HepG2 (cell line): ENCODE measurements around the gene ATP5F1E. TPM values are rescaled to one million over a fixed set of nuclear protein-coding genes. Genes with fewer than 3 reads are reported as not detected.

Experiments used
- CENPT ChIP-seq: sonication (generic); formaldehyde crosslinking; IDR thresholded peaks from 2 replicates; pipeline ENCODE4 v1.8.0; 2022; ENCODE audit warnings: low read depth, mild to moderate bottlenecking, moderate library complexity, missing genetic modification reagents
- GATA4 ChIP-seq: sonication (generic); IDR thresholded peaks from 2 replicates; pipeline ENCODE4 v1.6.1; 2016; ENCODE audit warnings: antibody characterized with exemption, low read depth, borderline replicate concordance
- HOXA7 ChIP-seq: sonication (generic); formaldehyde crosslinking; IDR thresholded peaks from 2 replicates; pipeline ENCODE4 v1.8.1; 2022; ENCODE audit warnings: mild to moderate bottlenecking, missing genetic modification reagents, moderate library complexity
- KMT2A ChIP-seq: sonication (generic); formaldehyde crosslinking; IDR thresholded peaks from 2 replicates; pipeline ENCODE4 v1.4.0; 2020; ENCODE audit warnings: missing genetic modification reagents
- MYC ChIP-seq: sonication (generic); formaldehyde crosslinking; IDR thresholded peaks from 2 replicates; pipeline ENCODE4 v1.9.0; 2021; ENCODE audit warnings: missing genetic modification reagents, borderline replicate concordance
- NFKBIZ ChIP-seq: IDR thresholded peaks from 2 replicates; pipeline ENCODE4 v1.6.1; 2018; ENCODE audit warnings: missing genetic modification reagents, missing compliant biosample characterization
- NFYB ChIP-seq: sonication (generic); formaldehyde crosslinking; IDR thresholded peaks from 2 replicates; pipeline ENCODE4 v1.4.0; 2020; ENCODE audit warnings: missing genetic modification reagents
- NRL ChIP-seq: sonication (generic); formaldehyde crosslinking; IDR thresholded peaks from 2 replicates; pipeline ENCODE4 v1.5.0; 2020; ENCODE audit warnings: missing genetic modification reagents, mild to moderate bottlenecking, moderate library complexity, borderline replicate concordance
- RNF2 ChIP-seq: fragments of 450-650 bp; conservative IDR thresholded peaks from 2 replicates; pipeline ENCODE4 v1.6.1; 2016; ENCODE audit warnings: low read depth
- ZBTB8A ChIP-seq: sonication (generic); formaldehyde crosslinking; IDR thresholded peaks from 2 replicates; pipeline ENCODE4 v1.4.0; 2020; ENCODE audit warnings: mild to moderate bottlenecking, low read depth, missing genetic modification reagents, borderline replicate concordance
- ZNF572 ChIP-seq: sonication (generic); formaldehyde crosslinking; IDR thresholded peaks from 2 replicates; pipeline ENCODE4 v1.5.1; 2020; ENCODE audit warnings: mild to moderate bottlenecking, missing genetic modification reagents
- ZNF768 ChIP-seq: sonication (generic); formaldehyde crosslinking; IDR thresholded peaks from 2 replicates; pipeline ENCODE4 v1.4.0; 2020; ENCODE audit warnings: missing genetic modification reagents
- ZNF792 ChIP-seq: IDR thresholded peaks from 2 replicates; pipeline ENCODE4 v1.6.1; 2016
- polyA plus RNA-seq, 8 experiments: library from polyadenylated mRNA; depleted of rRNA in 3 of 8; stranded (reverse) in 7 of 8; unstranded in 1 of 8; fragments of >200 nt; fragmentation: Illumina TruSeq in 4 of 8; extraction: Trizol in 4 of 8; gene quantifications; 2 replicates each; pipeline versions ENCODE4 v1.2.1 to v1.2.3, GENCODE V29; 2011 to 2016; ENCODE audit warnings: low read depth in 4 of 8, missing spikeins in 1 of 8, mixed read lengths in 1 of 8; ENCODE audit not compliant: insufficient read depth in 1 of 8
- total RNA-seq, 5 experiments: library from RNA; depleted of rRNA; stranded (reverse); fragments of >200 nt; fragmentation: Illumina TruSeq; extraction: Trizol; gene quantifications; 2 replicates each; pipeline ENCODE4 v1.2.3, GENCODE V29; 2016; ENCODE audit warnings: low read depth in 1 of 5
- TF ChIP-seq, protein P1 (sequence below): sonication (generic); formaldehyde crosslinking; IDR thresholded peaks from 2 replicates; pipeline ENCODE4 v1.5.0; 2020; ENCODE audit warnings: mild to moderate bottlenecking, missing genetic modification reagents, borderline replicate concordance
- TF ChIP-seq, protein P2 (sequence below): IDR thresholded peaks from 2 replicates; pipeline ENCODE4 v1.6.1; 2016; ENCODE audit warnings: missing compliant biosample characterization, missing genetic modification reagents, borderline replicate concordance
- TF ChIP-seq, protein P3 (sequence below): sonication (generic); formaldehyde crosslinking; IDR thresholded peaks from 2 replicates; pipeline ENCODE4 v1.8.0; 2022; ENCODE audit warnings: missing genetic modification reagents, mild to moderate bottlenecking, inconsistent platforms, borderline replicate concordance
- TF ChIP-seq, protein P4 (sequence below): sonication (generic); formaldehyde crosslinking; IDR thresholded peaks from 2 replicates; pipeline ENCODE4 v1.4.0; 2020; ENCODE audit warnings: missing genetic modification reagents

ATP5F1E gene
- total and polyA plus RNA-seq, 2 of the 13 experiments (the other 11 are each of a cell fraction or from before 2014, with no cell fraction given): 121 to 134 TPM

DNA sequence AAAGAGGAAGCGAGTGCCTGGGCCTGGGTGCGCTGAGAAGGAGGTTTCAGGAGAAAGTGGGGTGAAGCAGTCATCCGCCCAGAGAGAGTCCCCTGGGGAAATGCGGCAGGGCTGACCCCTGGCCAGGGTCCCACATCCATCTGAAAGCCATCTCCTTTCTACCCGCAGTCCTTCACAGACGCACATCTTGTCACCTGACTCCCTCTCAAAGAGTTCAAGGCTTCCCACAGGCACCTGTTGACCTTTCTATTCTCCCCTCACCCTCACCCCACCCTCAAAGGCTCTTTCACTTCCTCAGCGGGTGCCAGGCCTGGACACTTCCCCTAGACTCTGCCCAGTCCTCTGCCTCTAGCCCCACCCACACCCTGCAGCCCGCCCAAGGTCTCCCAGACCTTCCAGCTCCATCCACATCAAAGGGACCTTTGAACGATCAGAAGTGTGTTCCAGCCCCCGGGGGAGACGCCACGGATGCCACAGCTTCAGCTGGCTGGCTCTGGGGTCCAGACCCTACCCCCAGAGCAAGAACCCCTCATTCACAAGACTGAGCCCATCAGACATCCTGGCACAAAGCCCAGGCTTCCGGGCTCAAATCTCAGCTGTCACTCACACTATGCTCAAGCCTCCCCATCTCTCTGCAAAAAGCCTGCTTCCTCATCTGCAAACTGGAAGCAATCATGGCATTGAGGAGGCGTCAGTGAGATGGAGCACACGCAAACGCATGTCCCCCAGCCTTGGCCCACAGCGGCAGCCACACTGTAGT, 27.2 kb downstream of the ATP5F1E start (continued):
- TF ChIP-seq, protein P1, sequence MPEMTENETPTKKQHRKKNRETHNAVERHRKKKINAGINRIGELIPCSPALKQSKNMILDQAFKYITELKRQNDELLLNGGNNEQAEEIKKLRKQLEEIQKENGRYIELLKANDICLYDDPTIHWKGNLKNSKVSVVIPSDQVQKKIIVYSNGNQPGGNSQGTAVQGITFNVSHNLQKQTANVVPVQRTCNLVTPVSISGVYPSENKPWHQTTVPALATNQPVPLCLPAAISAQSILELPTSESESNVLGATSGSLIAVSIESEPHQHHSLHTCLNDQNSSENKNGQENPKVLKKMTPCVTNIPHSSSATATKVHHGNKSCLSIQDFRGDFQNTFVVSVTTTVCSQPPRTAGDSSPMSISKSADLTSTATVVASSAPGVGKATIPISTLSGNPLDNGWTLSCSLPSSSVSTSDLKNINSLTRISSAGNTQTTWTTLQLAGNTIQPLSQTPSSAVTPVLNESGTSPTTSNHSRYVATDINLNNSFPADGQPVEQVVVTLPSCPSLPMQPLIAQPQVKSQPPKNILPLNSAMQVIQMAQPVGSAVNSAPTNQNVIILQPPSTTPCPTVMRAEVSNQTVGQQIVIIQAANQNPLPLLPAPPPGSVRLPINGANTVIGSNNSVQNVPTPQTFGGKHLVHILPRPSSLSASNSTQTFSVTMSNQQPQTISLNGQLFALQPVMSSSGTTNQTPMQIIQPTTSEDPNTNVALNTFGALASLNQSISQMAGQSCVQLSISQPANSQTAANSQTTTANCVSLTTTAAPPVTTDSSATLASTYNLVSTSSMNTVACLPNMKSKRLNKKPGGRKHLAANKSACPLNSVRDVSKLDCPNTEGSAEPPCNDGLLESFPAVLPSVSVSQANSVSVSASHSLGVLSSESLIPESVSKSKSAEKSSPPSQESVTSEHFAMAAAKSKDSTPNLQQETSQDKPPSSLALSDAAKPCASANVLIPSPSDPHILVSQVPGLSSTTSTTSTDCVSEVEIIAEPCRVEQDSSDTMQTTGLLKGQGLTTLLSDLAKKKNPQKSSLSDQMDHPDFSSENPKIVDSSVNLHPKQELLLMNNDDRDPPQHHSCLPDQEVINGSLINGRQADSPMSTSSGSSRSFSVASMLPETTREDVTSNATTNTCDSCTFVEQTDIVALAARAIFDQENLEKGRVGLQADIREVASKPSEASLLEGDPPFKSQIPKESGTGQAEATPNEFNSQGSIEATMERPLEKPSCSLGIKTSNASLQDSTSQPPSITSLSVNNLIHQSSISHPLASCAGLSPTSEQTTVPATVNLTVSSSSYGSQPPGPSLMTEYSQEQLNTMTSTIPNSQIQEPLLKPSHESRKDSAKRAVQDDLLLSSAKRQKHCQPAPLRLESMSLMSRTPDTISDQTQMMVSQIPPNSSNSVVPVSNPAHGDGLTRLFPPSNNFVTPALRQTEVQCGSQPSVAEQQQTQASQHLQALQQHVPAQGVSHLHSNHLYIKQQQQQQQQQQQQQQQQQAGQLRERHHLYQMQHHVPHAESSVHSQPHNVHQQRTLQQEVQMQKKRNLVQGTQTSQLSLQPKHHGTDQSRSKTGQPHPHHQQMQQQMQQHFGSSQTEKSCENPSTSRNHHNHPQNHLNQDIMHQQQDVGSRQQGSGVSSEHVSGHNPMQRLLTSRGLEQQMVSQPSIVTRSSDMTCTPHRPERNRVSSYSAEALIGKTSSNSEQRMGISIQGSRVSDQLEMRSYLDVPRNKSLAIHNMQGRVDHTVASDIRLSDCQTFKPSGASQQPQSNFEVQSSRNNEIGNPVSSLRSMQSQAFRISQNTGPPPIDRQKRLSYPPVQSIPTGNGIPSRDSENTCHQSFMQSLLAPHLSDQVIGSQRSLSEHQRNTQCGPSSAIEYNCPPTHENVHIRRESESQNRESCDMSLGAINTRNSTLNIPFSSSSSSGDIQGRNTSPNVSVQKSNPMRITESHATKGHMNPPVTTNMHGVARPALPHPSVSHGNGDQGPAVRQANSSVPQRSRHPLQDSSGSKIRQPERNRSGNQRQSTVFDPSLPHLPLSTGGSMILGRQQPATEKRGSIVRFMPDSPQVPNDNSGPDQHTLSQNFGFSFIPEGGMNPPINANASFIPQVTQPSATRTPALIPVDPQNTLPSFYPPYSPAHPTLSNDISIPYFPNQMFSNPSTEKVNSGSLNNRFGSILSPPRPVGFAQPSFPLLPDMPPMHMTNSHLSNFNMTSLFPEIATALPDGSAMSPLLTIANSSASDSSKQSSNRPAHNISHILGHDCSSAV: no peak
- TF ChIP-seq, protein P2, sequence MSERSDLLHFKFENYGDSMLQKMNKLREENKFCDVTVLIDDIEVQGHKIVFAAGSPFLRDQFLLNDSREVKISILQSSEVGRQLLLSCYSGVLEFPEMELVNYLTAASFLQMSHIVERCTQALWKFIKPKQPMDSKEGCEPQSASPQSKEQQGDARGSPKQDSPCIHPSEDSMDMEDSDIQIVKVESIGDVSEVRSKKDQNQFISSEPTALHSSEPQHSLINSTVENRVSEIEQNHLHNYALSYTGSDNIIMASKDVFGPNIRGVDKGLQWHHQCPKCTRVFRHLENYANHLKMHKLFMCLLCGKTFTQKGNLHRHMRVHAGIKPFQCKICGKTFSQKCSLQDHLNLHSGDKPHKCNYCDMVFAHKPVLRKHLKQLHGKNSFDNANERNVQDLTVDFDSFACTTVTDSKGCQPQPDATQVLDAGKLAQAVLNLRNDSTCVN: no peak
- TF ChIP-seq, protein P3, sequence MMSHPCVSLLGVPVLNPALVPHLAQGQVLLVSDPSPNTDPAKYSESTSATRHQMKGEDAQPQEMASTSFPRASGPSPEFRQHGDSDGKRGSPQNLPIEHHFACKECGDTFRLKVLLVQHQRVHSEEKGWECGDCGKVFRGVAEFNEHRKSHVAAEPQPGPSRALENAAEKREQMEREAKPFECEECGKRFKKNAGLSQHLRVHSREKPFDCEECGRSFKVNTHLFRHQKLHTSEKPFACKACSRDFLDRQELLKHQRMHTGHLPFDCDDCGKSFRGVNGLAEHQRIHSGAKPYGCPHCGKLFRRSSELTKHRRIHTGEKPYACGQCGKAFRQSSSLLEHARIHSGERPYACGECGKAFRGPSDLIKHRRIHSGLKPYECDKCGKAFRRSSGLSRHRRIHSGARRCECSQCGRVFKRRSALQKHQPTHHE (CRISPR knock-in tag): no peak
- no peak for TF ChIP-seq NFKBIZ (CRISPR knock-in tag)
- no peak for TF ChIP-seq NFYB (CRISPR knock-in tag)
- no peak for TF ChIP-seq HOXA7 (CRISPR knock-in tag)
- TF ChIP-seq GATA4: no peak
- no peak for TF ChIP-seq RNF2
- TF ChIP-seq ZNF792 (CRISPR knock-in tag): no peak
- peak; percentile 8; the same call in 1 of the 2 replicates for TF ChIP-seq MYC (CRISPR knock-in tag)
- TF ChIP-seq ZNF768 (CRISPR knock-in tag): no peak
- no peak for TF ChIP-seq ZBTB8A (CRISPR knock-in tag)
- TF ChIP-seq, protein P4, sequence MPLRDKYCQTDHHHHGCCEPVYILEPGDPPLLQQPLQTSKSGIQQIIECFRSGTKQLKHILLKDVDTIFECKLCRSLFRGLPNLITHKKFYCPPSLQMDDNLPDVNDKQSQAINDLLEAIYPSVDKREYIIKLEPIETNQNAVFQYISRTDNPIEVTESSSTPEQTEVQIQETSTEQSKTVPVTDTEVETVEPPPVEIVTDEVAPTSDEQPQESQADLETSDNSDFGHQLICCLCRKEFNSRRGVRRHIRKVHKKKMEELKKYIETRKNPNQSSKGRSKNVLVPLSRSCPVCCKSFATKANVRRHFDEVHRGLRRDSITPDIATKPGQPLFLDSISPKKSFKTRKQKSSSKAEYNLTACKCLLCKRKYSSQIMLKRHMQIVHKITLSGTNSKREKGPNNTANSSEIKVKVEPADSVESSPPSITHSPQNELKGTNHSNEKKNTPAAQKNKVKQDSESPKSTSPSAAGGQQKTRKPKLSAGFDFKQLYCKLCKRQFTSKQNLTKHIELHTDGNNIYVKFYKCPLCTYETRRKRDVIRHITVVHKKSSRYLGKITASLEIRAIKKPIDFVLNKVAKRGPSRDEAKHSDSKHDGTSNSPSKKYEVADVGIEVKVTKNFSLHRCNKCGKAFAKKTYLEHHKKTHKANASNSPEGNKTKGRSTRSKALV (CRISPR knock-in tag): no peak
- TF ChIP-seq CENPT (CRISPR knock-in tag): no peak
- TF ChIP-seq KMT2A (CRISPR knock-in tag): no peak
- TF ChIP-seq NRL (CRISPR knock-in tag): peak; percentile 83
- peak; percentile 99 for TF ChIP-seq ZNF572 (CRISPR knock-in tag)
